GM13976 (cell line): Measurements from ENCODE around the gene GBGT1.

Experiments used
- DNase-seq: peaks from one replicate; pipeline ENCODE4 v3.0.0; 2012; ENCODE audit warnings: low spot score
- CTCF ChIP-seq: IDR thresholded peaks from 2 replicates; pipeline ENCODE4 v1.5.1; 2012; ENCODE audit warnings: borderline replicate concordance, mild to moderate bottlenecking; ENCODE audit not compliant: insufficient read depth; ENCODE audit errors: extremely low read depth, missing control alignments, control extremely low read depth
- in situ Hi-C: fragments of 300-500 bp; cut with MboI; formaldehyde crosslinking; loops from one replicate; pipeline ENCODE4 v1.12.0; 2022; ENCODE audit warnings: low sequenced_read_pairs, mixed read lengths, inconsistent platforms; ENCODE audit not compliant: unreplicated experiment

GBGT1 gene

GRCh38 chr9:133186736-133187135, 23.0 kb upstream of the GBGT1 start:
- TF ChIP-seq CTCF, result no peak
- DNase-seq, result no peak
- in situ Hi-C loops, result loop anchor here (25.0 kb wide), 1 partner anchor 301 kb away; the partner anchor contains the start of gene SLC2A6

- peak; percentile 49 for DNase-seq
- in situ Hi-C loops, result loop anchor here (25.0 kb wide), 1 partner anchor 302 kb away; the partner anchor contains the start of gene SLC2A6
- TF ChIP-seq CTCF, result peak; percentile 21
Measured at GRCh38 chr9:133184971-133185370, 21.3 kb upstream of the GBGT1 start.

GRCh38 chr9:133182151-133182550, 18.4 kb upstream of the GBGT1 start:
- in situ Hi-C loops, result loop anchor here (25.0 kb wide), 1 partner anchor 305 kb away; the partner anchor contains the start of gene SLC2A6
- no peak for TF ChIP-seq CTCF
- DNase-seq, result no peak

- in situ Hi-C loops, result loop anchor here (25.0 kb wide), 1 partner anchor 306 kb away; the partner anchor contains the start of gene SLC2A6
- no peak for DNase-seq
- no peak for TF ChIP-seq CTCF
Measured at GRCh38 chr9:133181561-133181960, 17.8 kb upstream of the GBGT1 start.

GRCh38 chr9:133180953-133181352, 17.2 kb upstream of the GBGT1 start:
- DNase-seq, result no peak
- TF ChIP-seq CTCF, result no peak
- in situ Hi-C loops, result loop anchor here (25.0 kb wide), 1 partner anchor 306 kb away; the partner anchor contains the start of gene SLC2A6

- no peak for TF ChIP-seq CTCF
- in situ Hi-C loops, result no loop called here
- DNase-seq, result no peak
Measured at GRCh38 chr9:133173056-133173455, 9.3 kb upstream of the GBGT1 start.
